Stimulated activated CD4-positive, alpha-beta T cell treated with anti-CD3 and anti-CD28 coated beads, Interleukin-4, amount 100 ng/mL, for 4 hours (primary cell): ENCODE results near the gene AP1G1.
A peak's percentile ranks its signal among the peaks of the same experiment; 100 is the strongest.
"Not testable (repeated sequence)": the region's sequence is repeated elsewhere in the genome, so short reads cannot be mapped to it uniquely, and the experiment has no call there.

Experiments used
- DNase-seq, 2 experiments: peaks; one replicate each; pipeline ENCODE4 v3.0.0-alpha.2; 2020

The AP1G1 gene

GRCh38 chr16:71807905-71808592, 585 bp downstream of the AP1G1 start:
- peak; percentile 57 to 60 for DNase-seq

GRCh38 chr16:71803305-71803690, 5.3 kb downstream of the AP1G1 start:
- no peak for DNase-seq

GRCh38 chr16:71796501-71797097, 12.0 kb downstream of the AP1G1 start:
- no peak for DNase-seq

GRCh38 chr16:71794943-71795342, 13.7 kb downstream of the AP1G1 start:
- DNase-seq, result no peak

GRCh38 chr16:71794018-71794417, 14.6 kb downstream of the AP1G1 start:
- DNase-seq, result no peak

- DNase-seq, result no peak
These were observed 16.5 kb downstream of the AP1G1 start for GRCh38 chr16:71792176-71792575.

- DNase-seq, result not testable (repeated sequence)
These were observed 18.3 kb downstream of the AP1G1 start for GRCh38 chr16:71790329-71790728.

- DNase-seq, result no peak
These were observed 19.5 kb downstream of the AP1G1 start for GRCh38 chr16:71789136-71789535.

GRCh38 chr16:71788578-71788977, 20.1 kb downstream of the AP1G1 start:
- DNase-seq, result no peak

GRCh38 chr16:71785143-71785542, 23.5 kb downstream of the AP1G1 start:
- DNase-seq, result not testable (repeated sequence)

- DNase-seq, result no peak
These were observed 24.5 kb downstream of the AP1G1 start for GRCh38 chr16:71784093-71784492.

GRCh38 chr16:71781741-71782140, 26.9 kb downstream of the AP1G1 start:
- no peak for DNase-seq

- DNase-seq, result no peak
These were observed 28.0 kb downstream of the AP1G1 start for GRCh38 chr16:71780521-71781089.

- DNase-seq, result no peak
These were observed 29.9 kb downstream of the AP1G1 start for GRCh38 chr16:71778780-71779179.

- DNase-seq, result no peak
These were observed 31.3 kb downstream of the AP1G1 start for GRCh38 chr16:71777329-71777728.

- no peak for DNase-seq
These were observed 32.7 kb downstream of the AP1G1 start for GRCh38 chr16:71775949-71776348.

- no peak for DNase-seq
These were observed 37.1 kb downstream of the AP1G1 start for GRCh38 chr16:71771571-71771970.

GRCh38 chr16:71769222-71769621, 39.4 kb downstream of the AP1G1 start:
- DNase-seq, result no peak

- no peak for DNase-seq
These were observed 41.4 kb downstream of the AP1G1 start for GRCh38 chr16:71767060-71767900.

- DNase-seq, result no peak
These were observed 46.4 kb downstream of the AP1G1 start for GRCh38 chr16:71762186-71762585.

- DNase-seq, result no peak
These were observed 47.5 kb downstream of the AP1G1 start for GRCh38 chr16:71761097-71761496.

- no peak for DNase-seq
These were observed 50.3 kb downstream of the AP1G1 start for GRCh38 chr16:71758293-71758760.

GRCh38 chr16:71754652-71755051, 54.0 kb downstream of the AP1G1 start:
- DNase-seq, result no peak
